Activated naive CD4-positive, alpha-beta T cell treated with anti-CD3 and anti-CD28 coated beads, Interleukin-2, amount 50 U/mL, for 72 hours (primary cell): ENCODE results near the gene MYBBP1A. TPM values are rescaled to one million over a fixed set of nuclear protein-coding genes. Genes with fewer than 3 reads are reported as not detected.

Experiments
- ATAC-seq, 2 donors: fragments of 150-1000 bp; cut with Tn5 transposase; 2 replicates each; pipeline ENCODE4 v1.10.0; 2021; ENCODE audit warnings: mild to moderate bottlenecking in 2 of 2, moderate library complexity in 2 of 2
- DNase-seq, 2 donors: peaks; one replicate each; pipeline ENCODE4 v3.0.0; 2021 to 2022; ENCODE audit warnings: low spot score in 2 of 2
- H3K27ac Mint-ChIP-seq, 2 donors: one replicate each; pipeline ENCODE4 v1.8.0; 2022; ENCODE audit warnings: mild to moderate bottlenecking in 2 of 2, mixed read lengths in 2 of 2
- H3K36me3 Mint-ChIP-seq, 2 donors: one replicate each; pipeline ENCODE4 v1.8.0; 2022; ENCODE audit warnings: mixed read lengths in 2 of 2
- H3K9me3 Mint-ChIP-seq, 2 donors: one replicate each; pipeline ENCODE4 v1.8.0; 2022; ENCODE audit warnings: mixed read lengths in 2 of 2
- total RNA-seq, 2 donors: library from RNA; stranded (reverse); gene quantifications; one replicate each; pipeline ENCODE4 v1.2.3, GENCODE V29; 2022

Gene MYBBP1A
- total RNA-seq, 2 donors from 2014 or later, result 62.3 to 71.3 TPM

DNA sequence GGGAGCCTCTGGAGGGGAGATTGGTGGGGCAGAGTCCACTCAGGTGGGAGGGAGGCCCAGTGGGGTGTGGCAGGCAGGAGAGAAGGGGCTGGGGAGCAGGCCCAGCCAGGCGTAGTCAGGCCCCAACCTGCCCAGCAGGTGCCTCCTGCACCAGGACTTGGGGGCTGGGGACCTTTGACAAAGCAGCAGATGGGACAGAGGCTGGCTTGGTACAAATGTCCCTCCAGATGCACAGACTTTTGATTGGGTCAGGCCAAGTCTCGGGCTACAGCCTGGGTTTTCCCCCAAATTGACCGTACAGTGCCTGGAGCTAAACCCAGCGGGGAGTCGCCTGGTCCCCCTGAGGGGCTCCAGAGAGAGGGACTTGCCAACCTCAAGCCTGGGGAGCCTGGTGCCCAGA is 4.8 kb upstream of the MYBBP1A start:
- no peak overlapping the region for H3K27ac Mint-ChIP-seq
- peaks cover 7 to 8% of the 10 kb centered on the region in 2 donors for H3K36me3 Mint-ChIP-seq
- no peak for ATAC-seq
- no peak for DNase-seq
- no peaks in the 10 kb centered on the region for H3K9me3 Mint-ChIP-seq

DNA sequence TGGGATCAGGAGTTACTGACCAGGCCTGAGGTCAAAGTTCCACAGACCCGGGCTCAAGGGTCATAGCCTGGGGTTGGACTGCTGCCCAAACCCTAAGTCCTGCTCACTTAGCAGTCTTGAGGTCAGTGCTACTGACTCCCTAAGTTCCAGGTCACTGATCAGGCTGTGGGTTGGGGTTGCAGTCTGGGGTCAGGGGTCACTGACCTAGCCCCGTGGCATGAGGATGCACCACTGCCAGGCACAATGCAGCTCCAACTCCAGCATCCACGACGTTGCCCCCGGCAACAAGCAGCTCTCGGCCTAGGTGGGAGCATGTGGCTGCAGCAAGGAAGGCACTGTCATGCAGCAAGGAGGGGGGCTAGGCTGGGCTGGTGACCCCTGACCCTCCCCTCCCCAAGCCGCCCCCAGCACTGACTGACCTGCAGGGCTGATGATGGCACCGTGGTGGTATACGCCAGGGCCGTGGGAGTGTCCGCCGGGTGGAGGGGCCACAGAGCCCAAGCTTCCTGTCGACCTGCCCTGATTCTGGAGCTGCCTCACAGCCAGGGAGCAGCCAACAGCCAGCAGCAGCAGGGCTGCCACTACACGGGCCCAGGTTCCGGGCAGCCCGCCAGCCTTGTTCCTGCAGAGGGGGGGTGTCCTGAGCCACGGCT is 4.1 kb upstream of the MYBBP1A start:
- H3K27ac Mint-ChIP-seq, result no peak overlapping the region
- peaks cover 14 to 15% of the 10 kb centered on the region in 2 donors for H3K36me3 Mint-ChIP-seq
- no peaks in the 10 kb centered on the region for H3K9me3 Mint-ChIP-seq
- no peak for ATAC-seq
- no peak for DNase-seq

DNA sequence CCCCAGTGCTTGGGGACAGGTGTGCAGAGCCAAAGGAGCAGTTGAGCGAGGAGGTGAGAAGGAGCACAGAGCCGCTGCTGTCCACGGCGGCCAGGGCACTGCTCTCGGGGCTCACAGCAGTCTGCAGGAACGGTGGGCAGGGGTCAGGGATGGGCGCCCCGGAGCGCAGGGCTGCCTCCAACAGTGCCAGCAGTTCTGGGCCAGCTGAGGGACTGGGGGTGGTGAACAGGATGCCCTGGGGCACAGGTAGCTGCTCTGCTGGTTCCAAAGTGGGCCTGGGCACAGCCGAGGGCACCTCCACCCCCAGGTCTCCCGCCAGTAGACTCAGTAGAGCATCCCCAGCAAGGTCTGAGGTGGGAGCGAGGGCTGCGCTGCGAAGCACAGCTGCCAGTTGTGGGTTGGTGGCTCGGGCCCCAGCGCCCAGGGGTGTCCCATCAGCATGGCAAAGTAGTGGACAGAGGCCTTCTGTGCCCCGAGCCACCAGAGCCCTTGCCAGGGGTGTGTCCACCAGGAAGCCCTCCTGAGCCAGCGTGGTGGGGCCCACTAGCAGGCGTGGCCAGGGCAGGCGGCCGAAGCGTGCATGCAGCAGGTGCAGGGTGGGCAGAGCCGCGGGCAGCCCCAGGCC is 3.3 kb upstream of the MYBBP1A start:
- Mint-ChIP-seq H3K27ac (peak overlapping the region; percentile 46 to 84), H3K36me3 (peaks cover 21 to 23% of the 10 kb centered on the region in 2 donors), H3K9me3 (no peaks in the 10 kb centered on the region)
- no peak for ATAC-seq
- no peak for DNase-seq

DNA sequence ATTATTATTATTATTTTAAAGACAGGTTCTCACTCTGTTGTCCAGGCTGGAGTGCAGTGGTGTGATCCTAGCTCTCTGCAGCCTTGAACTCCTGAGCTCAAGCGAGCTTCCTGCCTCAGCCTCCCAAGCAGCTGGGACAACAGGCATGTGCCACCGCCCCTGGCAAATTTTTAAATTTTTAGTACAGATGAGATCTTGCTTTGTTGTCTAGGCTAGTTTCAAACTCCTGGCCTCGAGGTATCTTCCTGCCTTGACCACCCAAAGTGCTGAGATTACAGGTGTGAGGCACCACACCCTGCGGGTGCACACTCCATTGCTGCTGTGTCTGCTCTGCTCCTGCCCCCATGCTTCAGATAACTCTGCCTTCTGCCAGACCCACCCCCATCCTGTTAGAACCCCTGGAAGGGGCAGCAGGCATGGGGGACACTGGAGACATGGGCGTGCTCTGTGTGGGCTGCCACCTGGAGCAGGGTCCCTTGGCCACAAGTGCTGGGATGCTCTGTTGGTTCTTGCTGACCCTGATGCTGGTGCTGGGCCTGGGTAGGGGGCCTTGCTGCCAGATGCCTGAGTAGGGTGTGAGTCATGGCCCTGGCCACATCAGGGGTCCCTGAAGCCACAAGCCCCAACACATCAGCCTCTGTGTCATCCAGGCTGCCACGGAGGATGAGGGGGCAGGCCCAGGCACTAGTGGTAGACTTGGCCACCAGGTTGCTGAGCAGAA is 2.6 kb upstream of the MYBBP1A start:
- Mint-ChIP-seq H3K27ac (peak overlapping the region; percentile 46 to 84), H3K36me3 (peaks cover 21 to 23% of the 10 kb centered on the region in 2 donors), H3K9me3 (no peaks in the 10 kb centered on the region)
- ATAC-seq, result no peak
- no peak for DNase-seq

GRCh38 chr17:4556996-4557395 is 1.8 kb upstream of the MYBBP1A start:
- no peak for ATAC-seq
- Mint-ChIP-seq H3K36me3 (peaks cover 21 to 23% of the 10 kb centered on the region in 2 donors), H3K27ac (peak overlapping the region in 1 of 2 donors; percentile 95), H3K9me3 (no peaks in the 10 kb centered on the region)
- no peak for DNase-seq

GRCh38 chr17:4555873-4556759 is 932 bp upstream of the MYBBP1A start:
- no peak for ATAC-seq
- H3K36me3 Mint-ChIP-seq, result peaks cover 21 to 25% of the 10 kb centered on the region in 2 donors
- no peaks in the 10 kb centered on the region for H3K9me3 Mint-ChIP-seq
- DNase-seq, result no peak
- H3K27ac Mint-ChIP-seq, result peak overlapping the region; percentile 95 to 99

DNA sequence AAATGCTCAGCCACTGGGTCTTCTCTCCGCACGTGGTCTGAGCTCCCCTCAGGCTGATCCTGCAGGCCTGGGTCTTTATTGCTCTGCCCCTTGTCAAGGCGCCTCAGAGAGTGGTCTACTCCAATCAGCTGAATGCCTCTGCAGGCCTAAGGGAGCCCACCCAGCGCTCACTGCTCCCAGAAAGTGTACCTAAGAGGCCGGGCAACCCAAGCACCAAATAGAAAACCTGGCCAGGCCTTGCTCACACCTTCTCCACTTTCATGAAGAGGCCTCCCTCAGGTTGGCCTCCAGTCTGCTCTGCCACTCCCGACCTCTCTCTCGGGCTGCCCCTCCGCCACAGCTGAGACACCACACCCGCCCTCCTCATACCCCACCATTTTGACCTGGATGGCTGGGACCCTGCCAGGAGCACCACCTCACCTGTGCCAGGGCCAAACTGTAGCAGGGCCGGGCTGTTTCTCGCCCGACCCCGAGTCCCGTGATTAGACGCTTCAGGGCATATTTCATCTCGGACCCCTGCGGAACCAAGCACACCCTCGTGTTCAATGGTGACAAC is 665 bp downstream of the MYBBP1A start:
- ATAC-seq (peak in 1 of 2 donors; percentile 1), DNase-seq (no peak)
- H3K36me3 Mint-ChIP-seq, result peaks cover 21 to 30% of the 10 kb centered on the region in 2 donors
- peak overlapping the region; percentile 95 to 99 for H3K27ac Mint-ChIP-seq
- no peaks in the 10 kb centered on the region for H3K9me3 Mint-ChIP-seq

GRCh38 chr17:4553669-4554068 is 1.5 kb downstream of the MYBBP1A start:
- Mint-ChIP-seq H3K9me3 (no peaks in the 10 kb centered on the region), H3K27ac (peak overlapping the region; percentile 95 to 99), H3K36me3 (peaks cover 21 to 30% of the 10 kb centered on the region in 2 donors)
- ATAC-seq (no peak), DNase-seq (no peak)

DNA sequence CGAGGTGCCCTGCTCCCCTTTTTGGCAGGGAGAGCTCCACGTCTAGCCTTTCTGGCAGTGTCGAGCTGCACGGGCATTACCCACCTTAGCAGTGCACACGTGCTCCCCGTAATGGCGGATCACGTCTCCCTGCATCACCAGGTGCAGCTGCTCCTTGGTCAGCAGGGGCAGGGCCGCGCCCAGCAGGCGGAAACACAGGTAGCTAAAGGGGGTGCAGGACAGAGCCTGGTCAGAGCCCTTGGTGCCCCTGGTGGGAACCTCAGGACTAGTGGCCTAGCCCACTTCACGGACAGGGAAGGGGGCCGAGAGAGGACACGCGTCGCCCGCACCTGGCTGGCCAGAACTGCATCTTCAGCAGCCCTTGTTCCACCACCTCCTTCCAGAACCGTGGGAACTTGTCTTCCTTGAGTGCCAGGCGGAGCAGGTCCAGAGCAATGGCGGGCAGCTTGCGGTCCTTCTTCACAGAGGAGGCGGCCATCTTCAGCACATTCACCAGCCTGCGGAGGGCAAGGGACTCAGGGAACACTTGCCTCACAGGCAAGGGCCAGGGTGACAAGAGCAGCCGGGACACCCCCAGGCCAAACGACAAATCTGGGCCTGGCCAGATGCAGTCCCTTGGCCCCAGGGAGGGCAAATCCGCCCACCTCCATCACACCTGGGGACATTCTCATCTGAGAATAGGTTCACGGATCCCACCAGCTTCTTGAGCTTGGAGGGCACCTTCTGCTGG is 3.2 kb downstream of the MYBBP1A start:
- ATAC-seq (no peak), DNase-seq (no peak)
- H3K9me3 Mint-ChIP-seq, result no peaks in the 10 kb centered on the region
- no peak overlapping the region for H3K27ac Mint-ChIP-seq
- peaks cover 21 to 30% of the 10 kb centered on the region in 2 donors for H3K36me3 Mint-ChIP-seq

DNA sequence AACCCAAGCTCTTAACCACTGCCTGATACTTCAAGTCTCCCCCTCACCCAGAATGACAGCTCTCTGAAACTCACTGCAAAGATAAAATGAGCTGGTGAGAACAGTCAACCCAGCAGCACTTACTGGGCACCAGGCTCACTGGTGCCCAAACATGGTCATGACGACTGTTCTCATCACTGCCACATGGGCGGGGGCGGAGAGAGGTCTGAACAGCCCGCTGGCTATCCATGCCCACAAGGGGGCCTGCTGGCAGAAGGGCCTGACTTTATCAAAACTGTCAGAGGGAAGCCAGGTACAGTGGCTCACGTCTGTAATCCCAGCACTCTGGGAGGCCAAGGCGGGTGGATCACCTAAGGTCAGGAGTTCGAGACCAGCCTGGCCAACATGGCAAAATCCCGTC is 4.0 kb downstream of the MYBBP1A start:
- DNase-seq (no peak), ATAC-seq (no peak)
- Mint-ChIP-seq H3K9me3 (no peaks in the 10 kb centered on the region), H3K36me3 (peaks cover 21 to 30% of the 10 kb centered on the region in 2 donors), H3K27ac (no peak overlapping the region)

- Mint-ChIP-seq H3K36me3 (peaks cover 21 to 28% of the 10 kb centered on the region in 2 donors), H3K27ac (no peak overlapping the region), H3K9me3 (no peaks in the 10 kb centered on the region)
- DNase-seq (no peak), ATAC-seq (no peak)
These were observed 4.6 kb downstream of the MYBBP1A start for GRCh38 chr17:4550534-4551039.

GRCh38 chr17:4549781-4550533 is 5.2 kb downstream of the MYBBP1A start:
- DNase-seq, result no peak
- ATAC-seq, result no peak
- no peaks in the 10 kb centered on the region for H3K9me3 Mint-ChIP-seq
- no peak overlapping the region for H3K27ac Mint-ChIP-seq
- H3K36me3 Mint-ChIP-seq, result peaks cover 14 to 22% of the 10 kb centered on the region in 2 donors

DNA sequence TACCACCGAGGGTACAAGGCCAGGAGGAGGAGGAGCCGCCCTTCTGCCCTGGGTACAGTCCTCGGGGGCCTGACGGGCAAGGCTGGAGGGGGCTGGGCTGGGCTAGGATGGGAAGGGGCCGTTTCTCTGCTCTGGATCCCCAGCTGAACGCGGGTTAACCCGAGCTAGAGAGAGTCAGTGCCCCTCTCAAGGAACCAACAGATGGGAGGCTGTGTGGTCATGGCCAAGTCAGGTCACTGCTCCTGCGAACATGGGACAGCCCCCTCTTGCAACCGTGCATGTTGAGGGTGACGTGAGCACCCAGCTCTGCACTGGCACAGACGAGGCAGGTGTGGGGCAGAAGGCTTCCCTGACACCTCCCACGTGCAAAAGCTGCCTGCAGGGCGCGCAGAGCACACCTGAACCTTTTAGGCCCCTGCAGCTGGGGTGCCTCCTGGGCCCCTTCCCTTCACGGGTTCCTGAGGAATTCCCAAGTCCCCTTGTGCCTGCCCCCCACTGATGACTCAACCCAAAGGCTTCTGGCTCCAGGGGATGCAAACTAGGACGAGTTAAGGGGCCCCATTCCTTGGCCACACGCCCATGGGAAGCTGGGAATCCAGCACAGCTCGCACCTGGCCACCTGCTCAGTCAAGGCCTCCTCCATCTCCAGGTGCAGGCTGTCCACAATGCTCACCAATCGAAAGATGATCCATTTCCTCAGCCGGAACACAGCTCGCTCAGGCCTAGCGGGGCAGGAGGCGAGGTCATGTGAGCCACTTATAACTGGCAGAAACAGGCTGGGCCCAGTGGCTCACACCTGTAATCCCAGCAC is 6.3 kb downstream of the MYBBP1A start:
- no peak for ATAC-seq
- Mint-ChIP-seq H3K9me3 (no peaks in the 10 kb centered on the region), H3K36me3 (peaks cover 5 to 11% of the 10 kb centered on the region in 2 donors), H3K27ac (no peak overlapping the region)
- no peak for DNase-seq

DNA sequence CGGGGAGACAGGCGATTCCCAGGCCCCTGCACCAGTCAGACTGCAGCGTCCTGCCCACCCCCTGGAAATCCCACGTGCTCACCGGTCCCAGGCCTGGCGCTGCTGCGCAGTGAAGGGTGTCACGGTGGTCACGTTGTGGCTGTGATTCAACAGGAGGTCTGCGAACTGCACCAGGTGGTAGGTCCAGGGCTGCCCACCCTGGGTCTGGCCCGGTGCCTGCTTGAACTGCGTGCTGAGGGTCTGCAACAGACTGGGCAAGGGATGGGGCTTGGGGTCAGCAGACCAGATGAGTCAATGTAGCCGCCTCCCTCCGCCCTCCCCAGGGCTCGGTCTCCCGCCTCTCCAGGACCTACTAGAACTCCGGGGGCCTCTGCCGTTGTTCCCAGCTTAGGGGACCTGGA is 7.1 kb downstream of the MYBBP1A start:
- DNase-seq (no peak), ATAC-seq (no peak)
- Mint-ChIP-seq H3K27ac (no peak overlapping the region), H3K9me3 (no peaks in the 10 kb centered on the region), H3K36me3 (peaks cover 0 to 7% of the 10 kb centered on the region in 2 donors)
